Large intestine (tissue), 3 donors: Measurements from ENCODE around the gene MBD5. TPM values are rescaled to one million over a fixed set of nuclear protein-coding genes. Genes with fewer than 3 reads are reported as not detected.
A peak's percentile ranks its signal among the peaks of the same experiment; 100 is the strongest.

Source experiments
- DNase-seq, 2 donors: peaks; one replicate each; pipeline versions ENCODE4 v3.0.0 to v3.0.0-alpha.2; 2013
- H3K27ac ChIP-seq: one replicate; pipeline ENCODE4 v1.5.1; 2013; ENCODE audit warnings: low read length
- H3K27me3 ChIP-seq: 2 replicates; pipeline ENCODE4 v1.6.1; 2013; ENCODE audit warnings: low read length; ENCODE audit not compliant: control insufficient read depth, insufficient read depth
- H3K36me3 ChIP-seq: 2 replicates; pipeline ENCODE4 v1.6.1; 2013; ENCODE audit warnings: low read length; ENCODE audit not compliant: control insufficient read depth, insufficient read depth
- H3K4me1 ChIP-seq: one replicate; pipeline ENCODE4 v1.6.1; 2013; ENCODE audit warnings: low read length; ENCODE audit not compliant: control insufficient read depth, insufficient read depth
- H3K4me3 ChIP-seq: one replicate; pipeline ENCODE4 v1.5.1; 2013; ENCODE audit warnings: low read length
- H3K9me3 ChIP-seq: one replicate; pipeline ENCODE4 v1.6.1; 2013; ENCODE audit warnings: mild to moderate bottlenecking, low read depth, low read length, moderate library complexity; ENCODE audit not compliant: control insufficient read depth
- WGBS: methylation state at CpG from one replicate; pipeline ENCODE4 v1.1.5; 2013; ENCODE audit warnings: low lambda C conversion rate; ENCODE audit not compliant: insufficient coverage; 5-methylcytosine and 5-hydroxymethylcytosine counted together
- polyA plus RNA-seq: library from polyadenylated mRNA; unstranded; fragments of 120-200 nt; gene quantifications from one replicate; pipeline ENCODE4 v1.2.1, GENCODE V29; 2013

Gene MBD5
- polyA plus RNA-seq, 1 donor, result 18.7 TPM

GRCh38 chr2:148475626-148476025, 454.7 kb downstream of the MBD5 start:
- WGBS, result no CpG with 5 or more reads among the region's 1 CpG
- no peak for DNase-seq
- no peak overlapping the region for H3K27ac ChIP-seq
- H3K9me3 ChIP-seq, result no peaks in the 10 kb centered on the region
- H3K27me3 ChIP-seq, result no peaks in the 10 kb centered on the region
- H3K4me1 ChIP-seq, result no peaks in the 10 kb centered on the region
- H3K36me3 ChIP-seq, result no peaks in the 10 kb centered on the region
- H3K4me3 ChIP-seq, result no peak overlapping the region

- Histone ChIP-seq H3K4me3 (no peak overlapping the region), H3K4me1 (no peaks in the 10 kb centered on the region), H3K9me3 (no peaks in the 10 kb centered on the region), H3K27ac (no peak overlapping the region), H3K36me3 (no peaks in the 10 kb centered on the region), H3K27me3 (no peaks in the 10 kb centered on the region)
- no peak for DNase-seq
- 100% methylated on average over 1 of the region's 3 CpGs for WGBS
Measured at GRCh38 chr2:148479398-148479797, 458.5 kb downstream of the MBD5 start.

GRCh38 chr2:148483665-148484064, 462.8 kb downstream of the MBD5 start:
- Histone ChIP-seq H3K36me3 (no peaks in the 10 kb centered on the region), H3K9me3 (no peaks in the 10 kb centered on the region), H3K4me1 (no peaks in the 10 kb centered on the region), H3K27ac (no peak overlapping the region), H3K27me3 (no peaks in the 10 kb centered on the region), H3K4me3 (no peak overlapping the region)
- WGBS, result no CpG with 5 or more reads among the region's 4 CpGs
- DNase-seq, result no peak

- DNase-seq, result no peak
- Histone ChIP-seq H3K36me3 (no peaks in the 10 kb centered on the region), H3K9me3 (no peaks in the 10 kb centered on the region), H3K4me3 (no peak overlapping the region), H3K27me3 (no peaks in the 10 kb centered on the region), H3K4me1 (no peaks in the 10 kb centered on the region), H3K27ac (no peak overlapping the region)
- WGBS, result 75% methylated on average over 1 of the region's 1 CpG
Measured at GRCh38 chr2:148484066-148484465, 463.2 kb downstream of the MBD5 start.

- Histone ChIP-seq H3K27me3 (no peaks in the 10 kb centered on the region), H3K36me3 (peaks cover 11% of the 10 kb centered on the region), H3K9me3 (no peaks in the 10 kb centered on the region), H3K4me1 (no peaks in the 10 kb centered on the region), H3K4me3 (no peak overlapping the region), H3K27ac (no peak overlapping the region)
- no peak for DNase-seq
Measured at GRCh38 chr2:148486655-148487054, 465.8 kb downstream of the MBD5 start.

GRCh38 chr2:148487439-148487838, 466.5 kb downstream of the MBD5 start:
- Histone ChIP-seq H3K9me3 (no peaks in the 10 kb centered on the region), H3K4me3 (no peak overlapping the region), H3K4me1 (no peaks in the 10 kb centered on the region), H3K27me3 (no peaks in the 10 kb centered on the region), H3K27ac (no peak overlapping the region), H3K36me3 (peaks cover 11% of the 10 kb centered on the region)
- DNase-seq, result no peak
- WGBS, result 94% methylated on average over 2 of the region's 3 CpGs

GRCh38 chr2:148490840-148491439, 470.0 kb downstream of the MBD5 start:
- Histone ChIP-seq H3K36me3 (peaks cover 11% of the 10 kb centered on the region), H3K9me3 (no peaks in the 10 kb centered on the region), H3K4me1 (no peaks in the 10 kb centered on the region), H3K27me3 (no peaks in the 10 kb centered on the region), H3K4me3 (no peak overlapping the region), H3K27ac (no peak overlapping the region)
- DNase-seq, result no peak
- WGBS, result no CpG with 5 or more reads among the region's 4 CpGs

- H3K27me3 ChIP-seq, result no peaks in the 10 kb centered on the region
- no peaks in the 10 kb centered on the region for H3K9me3 ChIP-seq
- no peak overlapping the region for H3K4me3 ChIP-seq
- H3K27ac ChIP-seq, result no peak overlapping the region
- no peaks in the 10 kb centered on the region for H3K4me1 ChIP-seq
- 71% methylated on average over 1 of the region's 2 CpGs for whole genome bisulfite sequencing
- no peak for DNase-seq
- peaks cover 11% of the 10 kb centered on the region for H3K36me3 ChIP-seq
Measured at GRCh38 chr2:148493822-148494563, 473.1 kb downstream of the MBD5 start.

- Histone ChIP-seq H3K27me3 (no peaks in the 10 kb centered on the region), H3K4me3 (no peak overlapping the region), H3K27ac (no peak overlapping the region), H3K9me3 (no peaks in the 10 kb centered on the region), H3K36me3 (peaks cover 3% of the 10 kb centered on the region), H3K4me1 (no peaks in the 10 kb centered on the region)
- no CpG with 5 or more reads among the region's 2 CpGs for WGBS
- DNase-seq, result no peak
Measured at GRCh38 chr2:148495586-148495985, 474.7 kb downstream of the MBD5 start.

GRCh38 chr2:148501545-148501944, 480.7 kb downstream of the MBD5 start:
- Histone ChIP-seq H3K27me3 (no peaks in the 10 kb centered on the region), H3K4me3 (no peak overlapping the region), H3K4me1 (peaks cover 3% of the 10 kb centered on the region), H3K27ac (no peak overlapping the region), H3K36me3 (no peaks in the 10 kb centered on the region), H3K9me3 (no peaks in the 10 kb centered on the region)
- WGBS, result no CpG with 5 or more reads among the region's 1 CpG
- peak in 1 of 2 donors; percentile 8 for DNase-seq

GRCh38 chr2:148503516-148503915, 482.6 kb downstream of the MBD5 start:
- DNase-seq, result peak; percentile 40 to 81
- WGBS, result no CpG with 5 or more reads among the region's 2 CpGs
- no peaks in the 10 kb centered on the region for H3K36me3 ChIP-seq

More at GRCh38 chr2:148503516-148503915, 482.6 kb downstream of the MBD5 start:
- Histone ChIP-seq H3K4me3 (no peak overlapping the region), H3K27ac (no peak overlapping the region), H3K9me3 (no peaks in the 10 kb centered on the region), H3K4me1 (peaks cover 3% of the 10 kb centered on the region), H3K27me3 (no peaks in the 10 kb centered on the region)
